Sigmoid colon (tissue), 7 donors: ENCODE data around the gene APBA3. TPM values are rescaled to one million over a fixed set of nuclear protein-coding genes. Genes with fewer than 3 reads are reported as not detected.
A peak's percentile ranks its signal among the peaks of the same experiment; 100 is the strongest.

Experiments used
- DNase-seq: peaks from one replicate; pipeline ENCODE4 v3.0.0-alpha.2; 2019
- H3K27ac ChIP-seq, 4 donors: fragments of 200-600 bp; sonication (generic); one replicate each; pipeline ENCODE4 v1.5.1; 2016 to 2019; ENCODE audit warnings: mild to moderate bottlenecking in 1 of 4
- H3K27me3 ChIP-seq, 3 donors: fragments of 200-600 bp; sonication (generic); one replicate each; pipeline ENCODE4 v1.5.1; 2019; ENCODE audit warnings: mild to moderate bottlenecking in 1 of 3
- H3K36me3 ChIP-seq, 4 donors: fragments of 200-600 bp; sonication (generic); one replicate each; pipeline ENCODE4 v1.5.1; 2016 to 2019
- H3K4me1 ChIP-seq, 4 donors: fragments of 200-600 bp; sonication (generic); one replicate each; pipeline ENCODE4 v1.5.1; 2017 to 2019
- H3K4me3 ChIP-seq, 4 donors: fragments of 200-600 bp; sonication (generic); one replicate each; pipeline ENCODE4 v1.5.1; 2017 to 2019; ENCODE audit warnings: mild to moderate bottlenecking in 2 of 4, moderate library complexity in 1 of 4
- H3K9me3 ChIP-seq, 4 donors: fragments of 200-600 bp in 3 of 4; sonication (generic) in 3 of 4; one replicate each; pipeline versions ENCODE4 v1.5.1 to v1.6.1; 2013 to 2019
- EP300 ChIP-seq, 4 donors: sonication (generic); formaldehyde crosslinking; IDR thresholded peaks; one replicate each; pipeline ENCODE4 v1.6.1; 2017; ENCODE audit warnings: antibody characterized with exemption in 4 of 4
- POLR2A ChIP-seq, 2 donors: fragments of 450-650 bp; IDR thresholded peaks; one replicate each; pipeline ENCODE4 v1.6.1; 2016; ENCODE audit warnings: antibody characterized with exemption in 2 of 2, mild to moderate bottlenecking in 2 of 2, moderate library complexity in 2 of 2
- POLR2AphosphoS5 ChIP-seq, 4 donors: sonication (generic); formaldehyde crosslinking; IDR thresholded peaks; one replicate each; pipeline ENCODE4 v1.6.1; 2017; ENCODE audit warnings: antibody characterized with exemption in 4 of 4
- WGBS, 2 donors: extraction: QIAGEN DNeasy Blood & Tissue Kit; methylation state at CpG; one replicate each; pipeline ENCODE4 v1.1.7; 2013; 5-methylcytosine and 5-hydroxymethylcytosine counted together
- intact Hi-C: fragments of 100-400 bp; cut with DNase I; formaldehyde crosslinking; loops from one replicate; pipeline ENCODE4 v1.15.1; 2023
- polyA plus RNA-seq, 3 donors: library from polyadenylated mRNA; stranded (reverse); fragments of 200-250 nt; gene quantifications; one replicate each; pipeline ENCODE4 v1.2.3, GENCODE V29; 2013
- total RNA-seq, 4 donors: library from RNA; depleted of rRNA; stranded (reverse); fragments of >200 nt; gene quantifications; one replicate each; pipeline ENCODE4 v1.1.0, GENCODE V29; 2016
- TF ChIP-seq, protein P1 (sequence below), 4 experiments: fragments of 450-650 bp in 3 of 4; fragments of 200-600 bp in 1 of 4; IDR thresholded peaks; one replicate each; pipeline ENCODE4 v1.5.1; 2016 to 2019; ENCODE audit warnings: antibody characterized with exemption in 4 of 4, mild to moderate bottlenecking in 3 of 4, moderate library complexity in 2 of 4
- donor health status: healthy with polysubstance abuse.
- donor health status: Bipolar disorder and iron deficiency.
- donor health status: healthy.

Gene APBA3
- total and polyA plus RNA-seq, 7 donors, result 12.0 to 42.9 (median 17.8) TPM

DNA sequence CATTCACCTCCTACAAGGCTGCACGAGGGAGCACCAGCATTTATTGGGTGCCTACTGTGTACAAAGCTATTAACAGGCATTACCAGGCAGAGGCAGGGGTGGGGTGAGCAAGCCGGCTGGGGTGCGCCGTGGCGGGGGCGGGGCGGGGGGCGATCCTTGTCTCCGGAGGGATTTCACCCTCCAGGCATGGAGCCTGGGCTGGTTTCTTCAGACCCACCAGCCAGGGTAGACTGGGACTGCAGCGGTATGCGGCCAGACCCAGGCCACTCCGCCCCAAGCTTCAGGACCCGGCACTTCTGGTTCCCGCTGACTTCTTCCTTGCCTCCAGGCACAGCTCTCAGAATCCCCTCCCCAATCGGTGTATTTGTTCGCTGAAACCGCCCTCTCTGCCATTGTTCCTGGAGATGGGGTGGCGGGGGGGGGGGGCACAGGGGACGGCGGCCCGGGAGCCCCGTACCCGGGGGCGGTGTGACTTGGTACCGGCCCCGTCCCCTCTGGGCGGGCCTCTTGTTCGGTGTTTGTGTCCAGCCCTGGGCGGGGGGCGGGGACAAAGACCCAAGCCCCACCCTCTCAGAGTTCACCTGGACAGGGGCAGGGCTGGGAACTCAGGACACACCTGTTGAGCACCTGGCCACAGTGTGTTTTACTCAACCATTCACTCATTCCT lies 38.9 kb downstream of the APBA3 start:
- H3K4me3 ChIP-seq, result peak overlapping the region in 1 of 4 donors; percentile 5
- no peaks in the 10 kb centered on the region for H3K36me3 ChIP-seq
- H3K4me1 ChIP-seq, result peaks cover 0 to 23% (median 19%) of the 10 kb centered on the region in 4 donors
- DNase-seq, result no peak
- 2 to 9% methylated on average over 30 of the region's 30 CpGs for WGBS, 2 donors
- H3K27ac ChIP-seq, result no peak overlapping the region
- H3K9me3 ChIP-seq, result no peaks in the 10 kb centered on the region
- no peak for TF ChIP-seq EP300 (IDR thresholded peaks at IDR 0.05)
- intact Hi-C loops, result no loop called here
- peaks cover 36 to 68% (median 45%) of the 10 kb centered on the region in 3 donors for H3K27me3 ChIP-seq

DNA sequence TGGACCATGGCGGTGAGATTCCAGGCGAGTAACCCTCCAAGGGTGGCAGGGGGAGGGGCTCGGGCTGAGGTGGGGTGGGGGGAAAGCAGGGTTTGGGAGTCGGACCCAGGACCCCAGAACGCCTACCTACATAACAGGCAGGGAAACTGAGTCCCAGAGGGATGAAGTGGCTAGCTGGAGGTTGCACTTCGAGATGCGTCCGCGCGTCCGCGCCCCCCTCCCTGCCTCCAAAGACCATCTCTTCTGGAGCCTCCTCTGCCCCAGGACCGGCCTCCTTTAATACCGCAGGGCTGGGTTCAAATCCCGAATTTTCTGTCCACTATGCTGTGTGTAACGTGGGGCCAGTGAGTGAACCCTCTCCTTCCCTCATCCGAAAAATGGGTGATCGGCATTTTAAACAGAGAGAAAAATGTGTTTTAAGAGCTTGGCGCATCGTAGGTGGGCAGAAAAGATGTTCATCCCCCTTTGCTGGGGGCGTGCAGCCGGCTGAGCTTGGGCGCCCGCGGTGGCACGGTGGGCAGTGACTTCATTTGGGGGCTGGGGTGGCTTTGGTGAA lies 39.5 kb downstream of the APBA3 start:
- 1 to 6% methylated on average over 26 of the region's 26 CpGs for WGBS, 2 donors
- intact Hi-C loops, result no loop called here
- no peak overlapping the region for H3K27ac ChIP-seq
- peaks cover 0 to 23% (median 19%) of the 10 kb centered on the region in 4 donors for H3K4me1 ChIP-seq
- peaks cover 36 to 68% (median 45%) of the 10 kb centered on the region in 3 donors for H3K27me3 ChIP-seq
- DNase-seq, result no peak
- peak overlapping the region in 3 of 4 donors; percentile 3 to 18 (median 5) for H3K4me3 ChIP-seq
- no peaks in the 10 kb centered on the region for H3K36me3 ChIP-seq
- H3K9me3 ChIP-seq, result no peaks in the 10 kb centered on the region
- TF ChIP-seq POLR2AphosphoS5 (IDR thresholded peaks at IDR 0.05) (no peak), EP300 (IDR thresholded peaks at IDR 0.05) (no peak), POLR2A (IDR thresholded peaks at IDR 0.05) (no peak)
- TF ChIP-seq, protein P1, sequence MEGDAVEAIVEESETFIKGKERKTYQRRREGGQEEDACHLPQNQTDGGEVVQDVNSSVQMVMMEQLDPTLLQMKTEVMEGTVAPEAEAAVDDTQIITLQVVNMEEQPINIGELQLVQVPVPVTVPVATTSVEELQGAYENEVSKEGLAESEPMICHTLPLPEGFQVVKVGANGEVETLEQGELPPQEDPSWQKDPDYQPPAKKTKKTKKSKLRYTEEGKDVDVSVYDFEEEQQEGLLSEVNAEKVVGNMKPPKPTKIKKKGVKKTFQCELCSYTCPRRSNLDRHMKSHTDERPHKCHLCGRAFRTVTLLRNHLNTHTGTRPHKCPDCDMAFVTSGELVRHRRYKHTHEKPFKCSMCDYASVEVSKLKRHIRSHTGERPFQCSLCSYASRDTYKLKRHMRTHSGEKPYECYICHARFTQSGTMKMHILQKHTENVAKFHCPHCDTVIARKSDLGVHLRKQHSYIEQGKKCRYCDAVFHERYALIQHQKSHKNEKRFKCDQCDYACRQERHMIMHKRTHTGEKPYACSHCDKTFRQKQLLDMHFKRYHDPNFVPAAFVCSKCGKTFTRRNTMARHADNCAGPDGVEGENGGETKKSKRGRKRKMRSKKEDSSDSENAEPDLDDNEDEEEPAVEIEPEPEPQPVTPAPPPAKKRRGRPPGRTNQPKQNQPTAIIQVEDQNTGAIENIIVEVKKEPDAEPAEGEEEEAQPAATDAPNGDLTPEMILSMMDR (IDR thresholded peaks at IDR 0.05), result no peak

DNA sequence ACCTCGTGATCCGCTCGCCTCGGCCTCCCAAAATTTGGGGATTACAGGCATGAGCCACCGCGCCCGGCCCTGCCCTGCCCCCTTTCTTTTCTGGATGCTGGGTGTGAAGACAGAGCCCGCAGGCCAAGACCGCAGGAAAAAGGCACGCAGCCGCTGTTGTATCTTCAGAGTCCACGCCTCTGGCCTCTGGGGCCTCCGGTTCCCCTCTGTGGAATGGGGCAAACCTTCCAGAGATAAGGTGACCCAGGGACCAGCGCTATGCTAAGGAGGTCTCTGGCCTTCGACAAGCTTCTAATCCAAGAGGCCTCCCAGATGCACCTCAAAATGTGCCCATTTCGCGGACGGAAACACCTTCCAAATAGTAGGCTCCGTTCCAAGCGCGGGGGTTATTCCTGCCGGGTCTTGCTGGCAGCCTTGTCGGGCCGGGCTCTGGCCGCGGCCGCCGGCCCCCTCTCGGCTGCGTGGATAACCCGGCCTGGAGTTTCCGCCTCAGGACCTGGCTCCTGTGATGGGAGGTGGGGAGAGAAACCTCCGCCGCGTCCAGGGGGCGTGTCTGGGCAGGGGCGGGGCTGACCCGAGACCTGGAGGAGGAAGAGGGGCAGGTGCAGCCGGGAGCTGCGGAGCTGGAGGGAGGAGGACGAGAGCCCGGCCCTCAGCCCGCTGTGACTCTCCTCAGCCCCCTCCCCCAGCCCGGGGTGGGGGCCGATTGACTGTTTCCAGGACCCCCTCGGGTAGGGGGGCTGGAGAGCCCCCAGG lies 40.2 kb downstream of the APBA3 start:
- no peak for TF ChIP-seq EP300 (IDR thresholded peaks at IDR 0.05)
- TF ChIP-seq POLR2A (IDR thresholded peaks at IDR 0.05), result peak in 1 of 2 donors; percentile 31
- peak in 2 of 4 donors; percentile 28 to 59 for TF ChIP-seq POLR2AphosphoS5 (IDR thresholded peaks at IDR 0.05)
- H3K27ac ChIP-seq, result no peak overlapping the region
- intact Hi-C loops, result no loop called here
- H3K36me3 ChIP-seq, result no peaks in the 10 kb centered on the region
- peak; percentile 82 for DNase-seq
- H3K27me3 ChIP-seq, result peaks cover 36 to 68% (median 45%) of the 10 kb centered on the region in 3 donors
- peaks cover 0 to 23% (median 19%) of the 10 kb centered on the region in 4 donors for H3K4me1 ChIP-seq
- WGBS, 2 donors, result 7 to 20% methylated on average over 46 of the region's 46 CpGs
- peak overlapping the region in 3 of 4 donors; percentile 3 to 18 (median 5) for H3K4me3 ChIP-seq
- H3K9me3 ChIP-seq, result no peaks in the 10 kb centered on the region

DNA sequence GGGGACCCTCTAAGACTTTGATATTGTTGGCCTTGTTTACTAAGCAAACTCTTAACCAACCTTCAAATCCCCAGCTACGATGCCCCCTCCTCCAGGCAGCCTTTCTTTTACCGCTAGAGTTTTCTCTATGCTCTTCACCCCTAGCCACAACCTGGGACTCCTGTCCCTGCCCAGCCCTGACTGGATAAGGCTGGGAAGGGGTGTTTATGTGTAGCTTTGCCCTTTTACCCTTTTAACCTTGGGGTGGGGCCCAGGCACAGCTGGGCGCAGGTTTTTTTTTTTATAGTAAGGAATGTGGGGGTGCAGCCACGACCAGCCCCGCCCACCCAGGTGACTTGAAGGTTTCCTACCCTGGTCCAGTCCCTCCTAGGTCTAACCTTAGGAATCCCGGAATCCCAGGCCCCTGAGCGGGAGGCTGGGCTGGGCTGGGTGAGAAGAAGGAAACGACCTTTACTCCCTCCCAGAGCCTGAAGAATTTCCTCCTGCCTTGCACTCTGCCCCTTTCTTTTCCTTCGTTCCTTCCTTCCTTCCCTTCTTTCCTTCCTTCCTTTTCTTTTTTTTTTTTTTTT lies 41.1 kb downstream of the APBA3 start:
- TF ChIP-seq POLR2A (IDR thresholded peaks at IDR 0.05) (no peak), EP300 (IDR thresholded peaks at IDR 0.05) (no peak), POLR2AphosphoS5 (IDR thresholded peaks at IDR 0.05) (no peak)
- TF ChIP-seq, protein P1 (IDR thresholded peaks at IDR 0.05), result no peak
- Histone ChIP-seq H3K27me3 (peaks cover 36 to 62% (median 45%) of the 10 kb centered on the region in 3 donors), H3K27ac (no peak overlapping the region), H3K4me3 (no peak overlapping the region), H3K4me1 (peaks cover 0 to 23% (median 19%) of the 10 kb centered on the region in 4 donors), H3K9me3 (no peaks in the 10 kb centered on the region), H3K36me3 (no peaks in the 10 kb centered on the region)
- 5 to 24% methylated on average over 9 of the region's 9 CpGs for WGBS, 2 donors
- intact Hi-C loops, result no loop called here
- no peak for DNase-seq

DNA sequence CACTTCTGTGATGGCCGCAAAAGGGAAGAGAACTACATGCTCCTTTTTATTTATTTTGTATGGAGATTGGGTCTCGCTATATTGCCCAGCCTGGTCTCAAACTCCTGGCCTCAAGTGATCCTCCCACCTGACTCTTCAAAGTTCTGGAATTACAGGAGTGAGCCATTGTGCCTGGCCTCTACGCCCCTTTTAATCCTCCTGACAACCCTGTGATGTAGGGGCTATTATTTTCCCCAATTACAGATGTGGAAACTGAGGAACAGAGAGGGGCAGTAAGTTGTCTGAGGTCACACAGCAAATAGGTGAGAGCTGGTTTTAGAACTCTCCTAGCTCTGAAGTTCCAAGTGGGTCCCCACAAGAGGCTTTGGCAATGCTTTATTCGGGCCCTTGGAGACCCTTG lies 41.6 kb downstream of the APBA3 start:
- intact Hi-C loops, result no loop called here
- Histone ChIP-seq H3K36me3 (no peaks in the 10 kb centered on the region), H3K4me1 (peaks cover 0 to 23% (median 19%) of the 10 kb centered on the region in 4 donors), H3K9me3 (no peaks in the 10 kb centered on the region), H3K4me3 (no peak overlapping the region), H3K27me3 (peaks cover 36 to 62% (median 45%) of the 10 kb centered on the region in 3 donors), H3K27ac (no peak overlapping the region)
- WGBS, 2 donors, result 90 to 91% methylated on average over 4 of the region's 4 CpGs
- no peak for DNase-seq
- TF ChIP-seq, protein P1 (IDR thresholded peaks at IDR 0.05), result no peak
- TF ChIP-seq EP300 (IDR thresholded peaks at IDR 0.05) (no peak), POLR2A (IDR thresholded peaks at IDR 0.05) (no peak), POLR2AphosphoS5 (IDR thresholded peaks at IDR 0.05) (no peak)
